Prostate gland (tissue), 2 donors: ENCODE measurements around the gene PXMP4.

Experiments
- POLR2A ChIP-seq: fragments of 450-650 bp; IDR thresholded peaks from one replicate; pipeline ENCODE4 v1.6.1; 2016; ENCODE audit warnings: antibody characterized with exemption, mild to moderate bottlenecking
- POLR2AphosphoS5 ChIP-seq: sonication (generic); formaldehyde crosslinking; IDR thresholded peaks from one replicate; pipeline ENCODE4 v1.6.1; 2017; ENCODE audit warnings: antibody characterized with exemption
- TF ChIP-seq, protein P1 (sequence below), 4 experiments: fragments of 200-600 bp in 2 of 4; fragments of 450-650 bp in 2 of 4; sonication (generic) in 2 of 4; IDR thresholded peaks; 1 replicate in 3 of 4; 2 replicates in 1 of 4; pipeline ENCODE4 v1.5.1; 2016 to 2019; ENCODE audit warnings: antibody characterized with exemption in 4 of 4, mild to moderate bottlenecking in 2 of 4, moderate library complexity in 2 of 4

DNA sequence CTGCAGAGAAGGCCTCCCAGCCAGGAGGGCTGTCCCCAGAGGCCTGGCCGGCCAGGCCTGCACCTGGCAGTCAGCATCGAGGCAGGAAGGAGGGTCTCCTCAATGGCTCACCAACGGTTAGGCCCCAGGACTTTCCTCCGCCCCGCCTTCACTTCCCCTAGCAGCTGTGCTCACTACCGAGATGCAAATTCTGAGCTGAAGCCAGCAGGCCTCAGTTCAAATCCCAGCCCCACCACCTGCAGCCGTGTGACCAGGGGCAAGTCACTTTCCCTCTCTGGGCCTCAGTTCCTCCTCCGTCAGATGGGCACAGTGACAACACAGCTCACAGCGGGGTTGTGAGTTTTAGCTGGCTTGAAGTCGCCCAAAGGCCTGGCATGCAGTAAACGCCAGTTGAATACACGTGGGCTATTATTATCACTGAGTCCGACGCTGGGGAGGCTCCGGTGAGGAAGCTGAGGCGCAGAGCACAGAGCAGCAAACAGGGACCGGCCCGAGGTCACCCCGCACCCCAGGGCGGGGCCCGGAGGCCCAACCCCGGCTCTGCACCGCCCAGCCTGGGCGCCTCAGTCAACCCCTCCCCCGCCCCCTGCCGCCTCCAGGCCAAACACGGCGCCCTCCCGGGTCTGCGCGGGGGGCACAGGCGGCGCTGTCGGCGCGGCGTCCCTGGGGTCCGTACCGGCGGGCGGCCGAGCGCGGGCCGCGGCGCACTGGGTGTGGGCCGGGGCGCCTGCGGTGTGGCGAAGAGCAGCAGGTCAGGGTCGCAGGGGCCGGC is 34.6 kb downstream of the PXMP4 start:
- TF ChIP-seq, protein P1, sequence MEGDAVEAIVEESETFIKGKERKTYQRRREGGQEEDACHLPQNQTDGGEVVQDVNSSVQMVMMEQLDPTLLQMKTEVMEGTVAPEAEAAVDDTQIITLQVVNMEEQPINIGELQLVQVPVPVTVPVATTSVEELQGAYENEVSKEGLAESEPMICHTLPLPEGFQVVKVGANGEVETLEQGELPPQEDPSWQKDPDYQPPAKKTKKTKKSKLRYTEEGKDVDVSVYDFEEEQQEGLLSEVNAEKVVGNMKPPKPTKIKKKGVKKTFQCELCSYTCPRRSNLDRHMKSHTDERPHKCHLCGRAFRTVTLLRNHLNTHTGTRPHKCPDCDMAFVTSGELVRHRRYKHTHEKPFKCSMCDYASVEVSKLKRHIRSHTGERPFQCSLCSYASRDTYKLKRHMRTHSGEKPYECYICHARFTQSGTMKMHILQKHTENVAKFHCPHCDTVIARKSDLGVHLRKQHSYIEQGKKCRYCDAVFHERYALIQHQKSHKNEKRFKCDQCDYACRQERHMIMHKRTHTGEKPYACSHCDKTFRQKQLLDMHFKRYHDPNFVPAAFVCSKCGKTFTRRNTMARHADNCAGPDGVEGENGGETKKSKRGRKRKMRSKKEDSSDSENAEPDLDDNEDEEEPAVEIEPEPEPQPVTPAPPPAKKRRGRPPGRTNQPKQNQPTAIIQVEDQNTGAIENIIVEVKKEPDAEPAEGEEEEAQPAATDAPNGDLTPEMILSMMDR (IDR thresholded peaks at IDR 0.05) = no peak
- TF ChIP-seq POLR2AphosphoS5 (no peak), POLR2A (no peak)
